NCI-H1105 (cell line): Measurements from ENCODE around the gene TSPAN18.

Experiments
- DNase-seq: peaks from one replicate; lab custom pipeline; 2025; lab: John Stamatoyannopoulos, UW

Gene TSPAN18

DNA sequence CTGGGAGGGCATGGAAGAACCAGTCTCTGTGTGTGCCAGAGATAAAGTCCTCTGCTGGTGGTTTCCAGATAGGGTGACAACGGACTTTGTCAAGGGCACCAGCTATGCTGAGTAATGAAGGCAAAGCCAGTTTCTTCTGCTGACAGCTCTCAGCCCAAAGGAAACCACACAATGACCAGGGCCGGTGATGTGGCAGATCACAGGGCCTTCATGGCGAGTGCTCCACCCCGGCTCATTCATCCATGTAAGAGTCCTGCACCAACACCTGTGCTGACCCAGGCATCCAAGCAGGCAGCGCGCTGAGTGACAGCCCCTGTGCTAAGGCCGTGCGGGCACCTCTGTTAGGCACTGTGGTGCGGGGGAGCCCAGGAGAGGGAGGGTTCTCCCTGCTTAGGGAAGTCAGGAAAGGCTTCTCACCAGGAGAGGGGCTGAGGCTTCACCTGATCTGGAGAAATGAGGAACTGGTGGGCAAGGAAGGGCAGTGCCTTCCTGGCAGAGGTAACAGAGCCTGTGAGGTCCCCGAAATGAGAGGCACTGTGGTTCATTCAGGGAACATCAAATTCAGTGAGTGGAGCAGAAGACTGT is 190.1 kb downstream of the TSPAN18 start:
- DNase-seq, result no peak

DNA sequence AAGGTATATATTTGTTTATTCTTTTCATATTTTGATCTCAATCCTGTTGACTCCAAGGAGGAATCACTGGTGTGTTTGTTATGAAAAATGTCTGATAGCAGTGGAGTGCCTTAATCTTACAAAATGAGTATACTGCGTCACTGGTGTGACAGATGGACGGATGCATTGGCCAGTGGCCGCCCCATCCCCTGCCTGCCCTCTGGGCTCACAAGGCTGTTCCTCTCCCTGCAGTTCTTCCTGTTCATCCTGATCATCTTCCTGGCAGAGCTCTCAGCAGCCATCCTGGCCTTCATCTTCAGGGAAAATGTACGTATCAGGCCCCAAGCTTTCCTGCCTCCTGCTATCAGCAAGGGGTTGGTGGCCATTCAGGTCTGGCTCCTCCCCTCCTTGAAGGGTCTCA is 191.0 kb downstream of the TSPAN18 start:
- no peak for DNase-seq

DNA sequence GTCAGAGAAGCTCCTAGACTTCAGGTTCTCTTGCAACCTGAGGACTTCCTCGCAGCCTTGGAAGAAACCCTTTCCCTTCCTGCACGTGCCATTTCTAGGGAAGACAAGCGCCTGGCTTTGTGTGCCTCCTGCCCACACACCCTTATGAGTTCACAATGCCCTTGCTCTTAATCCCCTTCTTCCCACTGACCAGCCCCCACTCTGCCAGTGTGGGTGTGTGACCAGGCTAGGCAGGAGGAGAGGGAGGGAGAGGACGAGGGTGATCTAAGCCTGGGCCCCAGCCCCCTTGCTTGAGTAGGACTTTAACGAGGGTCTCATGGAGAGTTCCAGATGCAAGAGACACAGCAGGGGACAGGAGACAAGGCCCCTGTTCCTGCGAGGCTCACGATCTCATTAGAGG is 193.7 kb downstream of the TSPAN18 start:
- DNase-seq, result no peak

DNA sequence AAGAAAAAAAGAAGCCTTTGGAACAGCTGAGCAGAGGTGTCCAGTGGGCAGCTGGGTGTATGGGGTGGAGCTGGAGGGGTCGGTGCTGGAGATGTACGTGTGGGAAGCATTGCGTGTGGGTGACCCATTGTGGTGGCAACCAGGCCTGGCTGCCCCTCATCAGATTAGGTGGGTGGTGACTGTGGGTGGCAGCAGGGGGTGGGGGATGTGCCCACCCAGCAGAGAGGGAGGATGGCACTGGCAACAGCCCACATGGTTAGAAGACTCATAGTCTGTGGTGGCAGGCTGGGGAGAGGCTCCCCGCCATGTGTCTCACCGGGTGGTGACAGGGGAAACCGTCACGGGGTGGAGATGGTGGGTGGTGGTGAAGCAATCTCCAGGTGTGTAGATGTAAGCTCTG is 196.4 kb downstream of the TSPAN18 start:
- DNase-seq, result no peak

DNA sequence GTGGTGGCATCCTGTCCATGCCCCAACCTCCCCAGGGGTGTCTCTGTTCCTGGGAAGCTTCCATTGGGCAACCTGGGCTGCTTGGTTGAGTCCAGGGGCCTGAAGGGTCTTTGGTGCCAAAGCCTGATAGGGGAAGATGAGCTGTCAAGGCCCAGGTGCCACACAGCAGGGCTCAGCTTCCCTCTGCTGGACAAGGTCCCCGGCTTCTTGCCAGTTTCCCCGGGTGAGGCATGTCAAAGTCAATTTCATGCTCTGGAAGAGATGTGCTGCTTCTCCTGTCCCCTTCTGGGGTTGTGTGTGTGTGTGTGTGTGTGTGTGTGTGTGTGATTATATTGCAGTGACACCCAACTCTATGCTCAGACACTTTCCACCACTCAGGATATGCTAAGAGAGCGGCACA is 197.0 kb downstream of the TSPAN18 start:
- DNase-seq, result no peak

DNA sequence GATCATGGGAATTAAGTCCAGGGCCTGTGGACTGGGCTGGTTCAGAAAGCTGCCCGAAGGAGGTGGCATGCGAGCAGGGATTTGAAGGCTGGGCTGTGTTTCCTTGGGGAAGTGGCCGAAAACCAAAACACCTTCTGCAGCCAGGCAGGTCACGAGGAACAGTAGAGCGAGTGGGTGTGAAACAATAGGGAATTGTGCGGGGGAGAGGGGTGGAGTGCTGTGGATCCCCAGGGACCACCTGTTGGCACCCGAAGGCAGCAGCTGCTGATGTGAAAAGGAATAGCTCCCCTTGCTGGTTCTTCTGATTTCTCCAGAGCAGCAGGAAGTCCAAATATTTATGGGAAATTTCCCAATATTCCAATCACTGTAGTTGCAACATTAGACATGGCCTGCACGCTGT is 199.3 kb downstream of the TSPAN18 start:
- no peak for DNase-seq

DNA sequence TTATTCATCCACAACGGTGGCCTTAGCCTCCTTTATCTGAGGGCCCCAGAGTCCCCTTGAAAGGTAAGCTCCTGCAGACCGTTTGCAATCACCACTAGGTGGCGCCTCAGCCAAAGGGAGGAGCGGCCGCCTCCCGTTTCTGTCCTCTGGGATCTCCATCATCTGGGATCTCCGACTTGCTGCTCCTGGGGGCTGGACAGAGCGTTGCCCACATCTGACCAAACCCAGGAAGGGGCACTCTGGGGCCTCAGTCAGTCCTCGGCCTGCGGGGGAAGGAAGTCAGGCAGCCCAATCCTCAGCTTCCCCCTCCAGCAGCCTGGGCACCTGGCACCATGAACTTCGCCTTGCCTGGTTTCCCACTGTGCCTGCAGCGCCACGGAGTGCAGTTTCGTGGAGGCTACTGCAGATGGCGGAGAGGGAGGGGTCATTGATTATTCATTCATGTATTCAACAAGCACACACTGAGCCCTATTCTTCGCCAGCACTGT is 200.5 kb downstream of the TSPAN18 start:
- DNase-seq, result peak; percentile 80

DNA sequence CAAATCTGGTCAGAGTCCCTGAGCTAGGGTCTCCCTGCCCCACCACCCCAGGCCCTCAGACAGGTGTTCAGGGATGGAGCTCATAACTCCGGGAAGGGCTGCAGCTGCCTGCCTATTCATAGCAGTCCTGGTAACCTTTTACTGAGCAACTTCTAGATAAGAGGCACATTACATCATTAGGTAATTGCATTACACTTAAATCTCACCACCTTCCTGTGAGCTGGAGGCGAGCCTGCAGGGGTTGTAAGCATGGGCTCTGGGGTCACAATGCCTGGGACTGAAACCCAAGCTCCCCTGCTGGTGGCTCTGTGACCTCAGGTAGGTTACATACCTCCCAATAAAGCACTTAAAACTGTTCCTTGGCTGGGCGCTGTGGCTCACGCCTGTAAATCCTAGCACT is 201.4 kb downstream of the TSPAN18 start:
- DNase-seq, result no peak

DNA sequence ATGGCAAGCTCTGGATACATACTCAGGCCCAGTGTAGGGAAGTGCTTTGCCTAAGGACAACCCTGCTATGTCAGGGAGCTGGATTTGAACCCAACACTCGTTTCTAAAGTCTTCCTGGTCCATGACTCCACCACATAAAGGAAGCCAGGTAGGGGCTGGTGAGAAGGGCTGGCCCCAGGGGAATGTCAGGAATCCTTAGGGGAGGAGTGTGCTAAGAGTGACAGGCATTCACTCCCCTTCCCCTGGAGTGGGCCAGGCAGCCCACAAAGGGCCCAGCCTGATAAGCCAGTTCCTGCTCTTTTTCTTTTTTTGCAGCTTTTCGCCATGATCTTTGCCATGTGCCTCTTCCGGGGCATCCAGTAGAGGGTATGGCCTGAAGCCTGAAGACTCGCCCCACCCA is 202.1 kb downstream of the TSPAN18 start:
- no peak for DNase-seq

DNA sequence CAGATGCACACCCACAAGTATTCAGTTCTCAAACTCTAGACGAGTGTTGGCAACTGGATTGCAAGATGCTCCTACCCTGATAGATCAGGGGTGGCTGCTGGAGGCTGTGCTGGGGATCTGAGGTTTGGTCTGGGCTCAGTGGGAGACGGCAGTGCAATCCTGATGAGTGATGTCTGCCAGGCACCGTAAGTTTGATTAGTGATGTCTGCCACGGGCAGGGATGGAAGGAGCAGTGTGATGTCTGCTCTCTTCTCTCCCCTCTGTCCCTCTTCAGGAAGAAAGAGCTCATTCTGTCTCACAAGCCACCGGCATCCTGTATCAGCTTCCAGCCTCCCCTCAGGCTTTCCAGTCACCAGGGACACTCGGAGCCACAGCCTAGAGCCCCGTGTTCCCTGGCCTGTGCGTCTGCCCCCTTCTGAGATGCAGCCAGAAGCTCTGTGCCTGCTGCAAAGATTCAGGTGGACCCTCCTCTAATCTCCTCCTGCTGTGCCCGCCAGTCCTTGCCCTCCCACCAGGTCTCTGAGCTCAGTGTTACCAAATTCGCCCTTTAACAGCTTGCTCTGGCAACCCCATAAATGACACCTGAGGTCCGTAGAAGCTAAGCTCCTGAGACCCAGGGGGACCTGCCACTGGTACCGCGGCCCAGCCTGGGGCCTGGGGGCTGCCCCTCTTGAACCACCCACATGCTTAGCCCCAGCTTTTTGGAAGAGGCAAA is 204.0 kb downstream of the TSPAN18 start:
- DNase-seq, result no peak

DNA sequence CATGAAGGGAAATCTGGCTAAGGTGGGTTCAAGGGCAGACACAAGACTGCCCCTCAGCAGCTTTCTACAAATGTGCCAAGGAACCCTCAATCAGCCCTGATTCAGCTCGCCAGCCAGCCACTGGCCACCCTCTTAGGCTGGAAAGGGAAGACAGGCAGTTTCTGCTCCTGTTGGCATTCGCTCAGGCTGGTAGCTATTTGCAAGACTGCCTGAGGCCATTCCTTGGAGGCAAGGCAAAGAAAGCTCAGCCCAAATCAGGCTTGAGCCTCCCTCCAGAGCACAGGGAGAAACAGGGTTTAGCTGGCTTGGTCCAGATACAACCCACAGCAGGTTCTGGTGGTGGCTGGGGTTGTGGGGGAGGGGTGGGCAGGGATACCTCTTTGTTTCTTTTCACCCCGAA is 204.7 kb downstream of the TSPAN18 start:
- DNase-seq, result no peak

DNA sequence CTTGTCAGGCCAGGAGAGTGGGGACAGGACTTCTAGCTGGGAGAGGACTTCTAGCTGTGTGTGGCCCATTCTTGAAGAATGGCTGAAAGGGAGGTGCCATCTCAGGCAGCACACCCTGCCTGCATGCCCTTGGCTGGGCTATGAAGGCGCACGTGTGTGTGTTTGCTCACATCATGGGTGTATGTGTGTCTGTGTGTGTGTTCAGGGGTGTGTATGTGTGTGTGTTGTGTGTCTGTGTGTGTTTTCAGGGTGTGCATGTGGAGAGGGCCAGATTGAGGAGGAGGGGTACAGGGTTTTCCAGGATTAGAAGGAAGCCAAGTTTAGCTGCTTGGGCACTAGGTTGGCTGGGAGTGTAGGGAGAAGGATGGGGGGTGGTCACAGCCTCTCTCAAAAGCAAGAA is 207.3 kb downstream of the TSPAN18 start:
- no peak for DNase-seq

DNA sequence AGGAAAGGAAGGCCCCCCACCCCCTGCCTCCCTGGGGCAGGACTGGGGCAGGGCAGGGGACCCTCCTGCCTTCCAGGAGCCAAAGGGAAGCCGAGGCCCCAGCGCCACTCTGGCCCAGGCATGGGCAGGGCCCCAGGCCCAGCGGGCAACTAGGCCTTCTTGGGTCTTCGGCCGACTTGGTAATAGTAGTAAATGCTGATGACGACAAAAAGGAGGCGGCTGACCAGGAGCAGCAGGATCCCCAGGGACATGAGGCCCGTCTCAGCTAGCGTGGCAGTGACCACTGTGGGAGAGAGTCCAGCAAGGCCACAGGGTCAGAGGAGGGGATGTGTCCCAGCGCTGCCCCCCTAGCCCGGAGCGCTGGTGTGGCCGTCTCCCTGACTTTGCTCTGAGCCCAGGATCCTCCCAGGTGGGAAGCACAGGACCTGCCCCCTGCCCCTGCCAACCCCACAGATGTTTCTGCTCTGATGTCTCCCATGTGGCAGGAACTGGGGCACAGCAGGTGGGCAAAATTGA is 208.0 kb downstream of the TSPAN18 start:
- DNase-seq, result no peak

DNA sequence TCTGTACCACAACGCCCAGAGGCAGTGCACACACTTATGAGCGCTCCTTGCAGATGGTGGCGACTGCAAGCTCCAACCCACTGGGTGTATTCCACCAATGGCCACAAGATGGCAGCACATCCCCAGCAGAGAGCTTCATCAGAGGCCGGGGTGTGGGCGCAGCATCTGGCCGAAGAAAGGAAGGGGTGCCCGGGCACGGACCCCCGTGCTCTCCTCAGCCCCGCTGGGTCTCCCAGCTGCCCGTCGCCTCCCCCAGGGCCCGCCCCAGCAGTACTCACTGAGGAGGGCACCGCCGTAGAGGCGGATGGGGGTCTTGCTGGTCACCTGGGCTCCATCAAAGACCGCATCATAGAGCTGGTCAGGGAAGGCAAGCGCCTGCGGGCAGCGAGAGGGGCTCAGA is 209.8 kb downstream of the TSPAN18 start:
- DNase-seq, result peak; percentile 63

DNA sequence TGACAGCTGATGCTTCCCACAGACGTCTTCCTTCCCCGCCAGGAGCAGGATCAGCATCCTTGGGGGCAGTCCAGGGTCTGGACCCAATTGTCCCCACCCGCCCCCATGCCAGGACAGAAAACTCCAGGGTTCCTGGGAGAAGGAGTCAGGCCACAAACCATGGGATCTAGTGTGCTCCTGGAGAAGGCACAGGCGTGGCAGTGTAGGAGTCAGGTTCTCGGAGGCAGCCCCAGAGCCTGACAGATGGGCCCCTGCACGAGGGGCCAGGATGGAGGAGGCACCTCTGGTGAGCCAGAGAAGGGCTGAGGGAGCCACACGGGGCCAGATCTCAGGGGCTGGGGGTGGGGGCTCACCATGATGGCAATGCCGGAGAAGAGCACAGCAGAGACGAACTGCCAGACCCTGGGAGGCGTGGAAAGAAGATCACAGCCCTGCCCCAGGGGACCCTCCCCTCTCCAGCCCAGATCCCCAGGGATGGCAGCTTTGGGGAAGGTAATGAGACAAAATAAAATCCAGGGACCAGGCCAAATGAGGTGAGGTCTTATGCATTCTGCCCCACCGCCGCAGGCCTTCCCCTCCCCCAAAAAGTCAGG is 210.3 kb downstream of the TSPAN18 start:
- no peak for DNase-seq

DNA sequence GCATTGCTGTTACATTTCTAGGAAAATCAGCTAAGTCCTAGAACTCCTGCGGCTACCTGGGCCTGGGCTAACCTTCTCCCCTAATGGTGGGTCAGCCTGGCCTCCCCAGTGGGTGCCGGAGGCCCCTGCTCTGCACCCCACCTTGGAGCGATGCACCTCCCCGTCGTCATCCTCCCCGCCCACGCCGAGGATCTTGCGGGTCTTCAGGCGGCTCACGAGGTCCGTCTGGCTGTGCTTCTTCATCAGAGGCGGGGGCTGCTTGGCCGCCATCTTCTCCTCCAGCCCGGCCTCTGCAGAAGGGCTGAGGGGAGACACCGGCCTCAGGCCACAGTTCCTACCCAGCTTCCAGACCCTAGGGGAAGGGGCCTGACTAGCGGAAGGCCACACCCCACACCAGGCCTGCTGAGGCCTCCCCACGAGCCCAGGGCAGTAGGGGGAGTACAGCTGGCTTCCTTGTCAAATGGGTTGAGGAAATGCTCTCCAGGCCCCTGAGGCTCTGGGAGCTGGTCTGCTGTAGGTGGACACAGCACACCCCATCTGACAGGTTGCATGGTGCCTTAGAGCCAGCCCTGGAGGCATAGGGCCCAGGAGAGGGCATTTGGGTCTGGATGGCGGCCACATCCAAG is 211.4 kb downstream of the TSPAN18 start:
- no peak for DNase-seq

DNA sequence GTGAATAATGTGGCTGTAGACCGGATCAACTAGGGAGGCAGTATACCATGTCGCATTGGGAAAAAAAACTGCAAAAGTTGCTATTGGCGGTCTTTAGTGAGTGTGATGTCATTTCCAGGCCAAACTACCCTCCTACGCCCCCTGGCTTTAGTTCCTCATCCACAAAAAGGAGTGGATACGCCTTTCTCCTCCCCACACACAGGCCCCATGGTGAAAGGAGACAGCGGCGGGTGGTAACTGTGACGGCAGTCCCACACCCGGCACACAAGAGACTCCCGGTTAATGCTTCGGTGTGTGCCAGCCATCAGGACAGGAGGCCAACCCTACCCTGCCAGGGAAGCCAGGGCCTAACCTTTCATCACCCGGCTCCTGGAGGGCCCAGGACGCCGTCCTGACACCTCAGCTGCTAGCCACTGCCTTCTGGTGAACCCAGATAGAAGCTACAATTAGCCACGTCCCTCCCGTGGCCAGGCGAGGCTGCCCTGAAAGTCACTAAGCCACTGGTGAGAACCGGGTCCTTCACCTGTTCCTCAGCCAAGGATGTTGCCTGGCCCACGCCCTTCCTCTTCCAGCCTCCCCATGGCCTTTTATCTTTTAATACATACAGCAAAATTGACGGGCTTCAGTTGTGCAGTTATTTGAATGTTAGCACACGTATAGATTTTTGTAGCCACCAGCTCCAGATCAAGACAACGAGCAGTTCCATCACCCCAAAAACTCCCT is 213.1 kb downstream of the TSPAN18 start:
- DNase-seq, result no peak

DNA sequence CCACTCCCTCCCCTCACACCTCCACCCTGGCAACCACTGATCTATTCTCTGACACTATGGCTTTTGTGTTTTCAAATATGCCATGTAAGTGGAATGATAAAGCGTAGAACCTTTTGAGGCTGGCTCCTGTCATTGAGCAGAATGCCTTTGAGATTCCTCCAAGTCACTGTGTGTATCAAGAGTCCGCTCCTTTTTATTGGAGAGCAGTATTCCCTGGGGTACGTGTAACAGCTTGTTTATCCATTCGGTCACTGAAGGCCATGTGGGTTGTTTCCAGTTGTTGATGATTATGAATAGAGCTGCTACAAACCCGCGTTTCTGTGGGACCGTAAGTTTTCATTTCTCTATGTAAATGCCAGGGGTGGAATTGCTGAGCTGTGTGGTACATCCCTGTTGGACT is 213.6 kb downstream of the TSPAN18 start:
- no peak for DNase-seq

DNA sequence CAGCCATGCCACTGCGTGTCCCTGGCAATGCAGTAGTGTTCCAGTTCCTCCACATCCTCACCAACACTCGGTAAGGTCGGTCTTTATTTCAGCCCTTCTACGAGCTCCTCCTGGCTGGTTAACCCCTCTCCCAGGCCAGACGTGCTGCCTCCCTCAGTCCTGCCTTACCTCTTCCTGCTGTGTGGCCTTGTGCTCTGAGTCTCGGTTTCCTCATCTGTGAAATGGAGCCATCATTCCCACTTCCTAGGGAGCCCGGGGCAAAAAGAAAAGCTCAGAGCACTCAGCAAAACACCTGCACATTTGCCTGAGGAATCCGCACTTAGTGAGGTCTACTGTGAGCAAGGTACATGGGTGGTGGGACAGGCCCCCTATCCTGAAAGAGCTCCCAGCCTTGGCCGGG is 214.1 kb downstream of the TSPAN18 start:
- no peak for DNase-seq

DNA sequence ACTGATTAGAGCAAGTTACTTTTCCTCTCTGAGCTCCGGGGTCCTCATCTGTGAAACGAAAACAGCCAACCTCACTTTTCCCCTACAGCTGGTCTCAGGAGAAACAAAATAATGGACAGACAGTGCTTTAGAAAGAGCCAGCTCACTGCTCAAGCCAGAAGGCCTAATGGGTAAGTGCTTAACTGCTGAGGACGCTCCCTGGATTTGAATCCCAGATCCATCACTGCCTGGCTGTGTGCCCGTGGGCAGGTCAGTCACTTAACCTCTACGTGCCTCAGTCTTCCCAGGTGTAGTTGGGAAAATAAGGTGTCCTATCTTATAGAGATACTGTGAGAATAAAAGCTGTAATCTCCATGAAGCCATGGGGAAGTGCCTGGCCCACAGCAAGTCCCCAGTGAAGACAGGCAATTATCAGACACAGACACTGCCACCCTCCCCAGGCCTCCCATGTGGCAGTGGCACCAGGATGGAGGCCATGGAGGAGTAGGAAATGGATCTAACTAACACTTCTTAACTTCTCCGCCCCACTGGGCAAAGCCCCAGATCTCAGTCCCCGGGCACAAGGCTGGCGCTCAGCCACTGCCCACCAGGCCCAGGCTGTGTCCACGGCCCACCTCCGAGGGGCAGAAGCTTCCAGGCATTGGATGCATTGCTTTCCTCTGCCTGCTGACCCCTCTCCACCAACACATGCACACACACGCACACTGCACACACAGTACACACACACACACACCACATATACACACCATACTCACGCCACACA is 214.7 kb downstream of the TSPAN18 start:
- DNase-seq, result no peak
